K562 (cell line): ENCODE measurements around the gene DOCK8. TPM values are rescaled to one million over a fixed set of nuclear protein-coding genes. Genes with fewer than 3 reads are reported as not detected.

ENCODE experiments used
- E2F5 ChIP-seq: sonication (generic); formaldehyde crosslinking; IDR thresholded peaks from 2 replicates; pipeline ENCODE4 v1.8.0; 2022; ENCODE audit warnings: mild to moderate bottlenecking, missing genetic modification reagents
- FUS ChIP-seq: fragments of 200-400 bp; formaldehyde crosslinking; optimal IDR thresholded peaks from 2 replicates; pipeline ENCODE3; 2017; ENCODE audit warnings: low read depth, low read length
- GTF2E2 ChIP-seq: fragments of 200-800 bp; sonication (Bioruptor generic); IDR thresholded peaks from 2 replicates; pipeline ENCODE4 v1.6.1; 2016; ENCODE audit warnings: missing genetic modification characterization, missing compliant biosample characterization
- GTF2F1 ChIP-seq: IDR thresholded peaks from 2 replicates; pipeline ENCODE4 v1.6.1; 2011; ENCODE audit warnings: low read depth, low read length, improper control_type of control experiment
- MAX ChIP-seq: sonication (generic); formaldehyde crosslinking; IDR thresholded peaks from 2 replicates; pipeline ENCODE4 v1.9.0; 2022; ENCODE audit warnings: mild to moderate bottlenecking, missing genetic modification reagents
- PHF8 ChIP-seq: fragments of 200-600 bp; sonication (generic); IDR thresholded peaks from 2 replicates; pipeline ENCODE4 v1.6.1; 2012; ENCODE audit warnings: mixed run types, mild to moderate bottlenecking, inconsistent platforms, low read length, moderate library complexity, borderline replicate concordance
- POLR2H ChIP-seq: IDR thresholded peaks from 2 replicates; pipeline ENCODE4 v1.6.1; 2016; ENCODE audit warnings: missing genetic modification characterization, low read depth, mild to moderate bottlenecking, control low read depth, missing compliant biosample characterization, moderate library complexity
- VEZF1 ChIP-seq: fragments of 200-800 bp; sonication (Bioruptor generic); IDR thresholded peaks from 2 replicates; pipeline ENCODE4 v1.6.1; 2017; ENCODE audit warnings: missing genetic modification characterization, missing compliant biosample characterization
- WHSC1 ChIP-seq: IDR thresholded peaks from one replicate; pipeline ENCODE4 v1.6.1; 2012; ENCODE audit warnings: low read length, control low read depth, inconsistent platforms
- XRCC5 ChIP-seq: fragments of 200-400 bp; formaldehyde crosslinking; IDR thresholded peaks from 2 replicates; pipeline ENCODE4 v1.6.1; 2017; ENCODE audit warnings: low read depth, mild to moderate bottlenecking, low read length
- ZBTB12 ChIP-seq: fragments of 250-450 bp; sonication (Bioruptor Pico); IDR thresholded peaks from 2 replicates; pipeline ENCODE4 v1.4.0; 2020
- ZFX ChIP-seq: sonication (generic); formaldehyde crosslinking; IDR thresholded peaks from 2 replicates; pipeline ENCODE4 v1.8.0; 2022; ENCODE audit warnings: mild to moderate bottlenecking, missing genetic modification reagents, moderate library complexity
- ZNF12 ChIP-seq: sonication (generic); formaldehyde crosslinking; IDR thresholded peaks from 2 replicates; pipeline ENCODE4 v1.4.0; 2020; ENCODE audit warnings: mild to moderate bottlenecking, missing genetic modification reagents
- ZNF282 ChIP-seq: sonication (generic); formaldehyde crosslinking; IDR thresholded peaks from 2 replicates; pipeline ENCODE4 v1.8.1; 2023; ENCODE audit warnings: missing genetic modification reagents
- polyA plus RNA-seq, 8 experiments: library from polyadenylated mRNA; depleted of rRNA in 4 of 8; stranded (reverse) in 5 of 8; unstranded in 3 of 8; fragments of >200 nt; fragmentation: Nextera tagmentation in 2 of 8; fragmentation: Illumina TruSeq in 1 of 8; extraction: Ambion mirVana in 2 of 8; extraction: Trizol in 1 of 8; gene quantifications; 2 replicates each; pipeline versions ENCODE4 v1.2.1 to v1.2.3, GENCODE V29; 2011 to 2014; ENCODE audit warnings: inconsistent platforms in 1 of 8, missing spikeins in 1 of 8
- total RNA-seq, 7 experiments: library from RNA; depleted of rRNA in 6 of 7; stranded (reverse); fragments of >200 nt in 6 of 7; fragmentation: Illumina TruSeq in 2 of 7; extraction: Trizol in 2 of 7; gene quantifications; 2 replicates each; pipeline versions ENCODE4 v1.2.1 to v1.2.3, GENCODE V29; 2011 to 2021; ENCODE audit warnings: low replicate concordance in 1 of 7
- TF ChIP-seq, protein P1 (sequence below): fragments of 450-650 bp; IDR thresholded peaks from 2 replicates; pipeline ENCODE4 v1.6.1; 2017; ENCODE audit warnings: antibody characterized with exemption, mild to moderate bottlenecking
- TF ChIP-seq, protein P2 (sequence below): conservative IDR thresholded peaks from 2 replicates; pipeline ENCODE4 v1.6.1; 2011; ENCODE audit warnings: low read depth, mild to moderate bottlenecking, low read length; ENCODE audit not compliant: control insufficient read depth

DOCK8 gene
- total and polyA plus RNA-seq, 9 of the 15 experiments (the other 6 are each of a cell fraction or from before 2014, with no cell fraction given): 14.4 to 53.8 (median 25.1) TPM

GRCh38 chr9:214648-215493 is at the start of gene DOCK8 (continued):
- TF ChIP-seq, protein P1, sequence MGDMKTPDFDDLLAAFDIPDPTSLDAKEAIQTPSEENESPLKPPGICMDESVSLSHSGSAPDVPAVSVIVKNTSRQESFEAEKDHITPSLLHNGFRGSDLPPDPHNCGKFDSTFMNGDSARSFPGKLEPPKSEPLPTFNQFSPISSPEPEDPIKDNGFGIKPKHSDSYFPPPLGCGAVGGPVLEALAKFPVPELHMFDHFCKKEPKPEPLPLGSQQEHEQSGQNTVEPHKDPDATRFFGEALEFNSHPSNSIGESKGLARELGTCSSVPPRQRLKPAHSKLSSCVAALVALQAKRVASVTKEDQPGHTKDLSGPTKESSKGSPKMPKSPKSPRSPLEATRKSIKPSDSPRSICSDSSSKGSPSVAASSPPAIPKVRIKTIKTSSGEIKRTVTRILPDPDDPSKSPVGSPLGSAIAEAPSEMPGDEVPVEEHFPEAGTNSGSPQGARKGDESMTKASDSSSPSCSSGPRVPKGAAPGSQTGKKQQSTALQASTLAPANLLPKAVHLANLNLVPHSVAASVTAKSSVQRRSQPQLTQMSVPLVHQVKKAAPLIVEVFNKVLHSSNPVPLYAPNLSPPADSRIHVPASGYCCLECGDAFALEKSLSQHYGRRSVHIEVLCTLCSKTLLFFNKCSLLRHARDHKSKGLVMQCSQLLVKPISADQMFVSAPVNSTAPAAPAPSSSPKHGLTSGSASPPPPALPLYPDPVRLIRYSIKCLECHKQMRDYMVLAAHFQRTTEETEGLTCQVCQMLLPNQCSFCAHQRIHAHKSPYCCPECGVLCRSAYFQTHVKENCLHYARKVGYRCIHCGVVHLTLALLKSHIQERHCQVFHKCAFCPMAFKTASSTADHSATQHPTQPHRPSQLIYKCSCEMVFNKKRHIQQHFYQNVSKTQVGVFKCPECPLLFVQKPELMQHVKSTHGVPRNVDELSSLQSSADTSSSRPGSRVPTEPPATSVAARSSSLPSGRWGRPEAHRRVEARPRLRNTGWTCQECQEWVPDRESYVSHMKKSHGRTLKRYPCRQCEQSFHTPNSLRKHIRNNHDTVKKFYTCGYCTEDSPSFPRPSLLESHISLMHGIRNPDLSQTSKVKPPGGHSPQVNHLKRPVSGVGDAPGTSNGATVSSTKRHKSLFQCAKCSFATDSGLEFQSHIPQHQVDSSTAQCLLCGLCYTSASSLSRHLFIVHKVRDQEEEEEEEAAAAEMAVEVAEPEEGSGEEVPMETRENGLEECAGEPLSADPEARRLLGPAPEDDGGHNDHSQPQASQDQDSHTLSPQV: peak; percentile 30
- TF ChIP-seq, protein P2, sequence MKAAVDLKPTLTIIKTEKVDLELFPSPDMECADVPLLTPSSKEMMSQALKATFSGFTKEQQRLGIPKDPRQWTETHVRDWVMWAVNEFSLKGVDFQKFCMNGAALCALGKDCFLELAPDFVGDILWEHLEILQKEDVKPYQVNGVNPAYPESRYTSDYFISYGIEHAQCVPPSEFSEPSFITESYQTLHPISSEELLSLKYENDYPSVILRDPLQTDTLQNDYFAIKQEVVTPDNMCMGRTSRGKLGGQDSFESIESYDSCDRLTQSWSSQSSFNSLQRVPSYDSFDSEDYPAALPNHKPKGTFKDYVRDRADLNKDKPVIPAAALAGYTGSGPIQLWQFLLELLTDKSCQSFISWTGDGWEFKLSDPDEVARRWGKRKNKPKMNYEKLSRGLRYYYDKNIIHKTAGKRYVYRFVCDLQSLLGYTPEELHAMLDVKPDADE: 0 out of 2 replicates have a peak, but pooled peaks have one; percentile 46
- peak; percentile 95 for TF ChIP-seq ZFX
- 0 out of 2 replicates have a peak, but pooled peaks have one; percentile 72 for TF ChIP-seq E2F5
- peak; percentile 56 for TF ChIP-seq FUS
- TF ChIP-seq XRCC5: no peak
- TF ChIP-seq PHF8: peak; percentile 89
- TF ChIP-seq ZNF282: peak; percentile 76; the same call in 1 of the 2 replicates
- peak; percentile 58 for TF ChIP-seq POLR2H (tag)
- TF ChIP-seq VEZF1 (CRISPR knock-in tag): peak; percentile 18; the same call in 1 of the 2 replicates
- peak; percentile 47; the same call in 1 of the 2 replicates for TF ChIP-seq ZNF12 (CRISPR knock-in tag)
- peak; percentile 51 for TF ChIP-seq MAX (CRISPR knock-in tag)
- no peak for TF ChIP-seq WHSC1
- TF ChIP-seq GTF2E2 (tag): peak; percentile 87; the same call in 1 of the 2 replicates
- TF ChIP-seq GTF2F1: 0 out of 2 replicates have a peak, but pooled peaks have one; percentile 16
- TF ChIP-seq ZBTB12: no peak
